Chondrocyte (in vitro differentiated cells): ENCODE results near the gene ATP13A3. TPM values are rescaled to one million over a fixed set of nuclear protein-coding genes. Genes with fewer than 3 reads are reported as not detected.

Experiments used
- DNase-seq: peaks from one replicate; pipeline ENCODE4 v3.0.0; 2021; ENCODE audit warnings: mixed read lengths, low spot score
- H3K27ac Mint-ChIP-seq: one replicate; pipeline ENCODE4 v1.8.0; 2021; ENCODE audit warnings: mild to moderate bottlenecking, moderate library complexity, mixed read lengths; ENCODE audit not compliant: unreplicated experiment
- H3K27me3 Mint-ChIP-seq: 2 replicates; pipeline ENCODE4 v1.8.0; 2021; ENCODE audit warnings: low read depth, mixed read lengths
- H3K36me3 Mint-ChIP-seq: 2 replicates; pipeline ENCODE4 v1.8.0; 2021; ENCODE audit warnings: low read depth, mixed read lengths
- H3K4me1 Mint-ChIP-seq: 2 replicates; pipeline ENCODE4 v1.8.0; 2021; ENCODE audit warnings: low read depth, mild to moderate bottlenecking, mixed read lengths
- H3K4me3 Mint-ChIP-seq: one replicate; pipeline ENCODE4 v1.8.0; 2021; ENCODE audit warnings: mild to moderate bottlenecking, moderate library complexity, mixed read lengths; ENCODE audit not compliant: unreplicated experiment
- H3K9me3 Mint-ChIP-seq: 2 replicates; pipeline ENCODE4 v1.8.0; 2021; ENCODE audit warnings: low read depth, mixed read lengths
- total RNA-seq: library from RNA; stranded (reverse); gene quantifications from 3 replicates; pipeline ENCODE4 v1.2.1, GENCODE V29; 2021
- TF ChIP-seq, protein P1 (sequence below): fragments of 200-600 bp; sonication (generic); IDR thresholded peaks from 2 replicates; pipeline ENCODE4 v1.5.0; 2021; ENCODE audit warnings: antibody characterized with exemption, mild to moderate bottlenecking, moderate library complexity

Gene ATP13A3
- total RNA-seq, 1 donor from 2014 or later = 87.7 TPM

DNA sequence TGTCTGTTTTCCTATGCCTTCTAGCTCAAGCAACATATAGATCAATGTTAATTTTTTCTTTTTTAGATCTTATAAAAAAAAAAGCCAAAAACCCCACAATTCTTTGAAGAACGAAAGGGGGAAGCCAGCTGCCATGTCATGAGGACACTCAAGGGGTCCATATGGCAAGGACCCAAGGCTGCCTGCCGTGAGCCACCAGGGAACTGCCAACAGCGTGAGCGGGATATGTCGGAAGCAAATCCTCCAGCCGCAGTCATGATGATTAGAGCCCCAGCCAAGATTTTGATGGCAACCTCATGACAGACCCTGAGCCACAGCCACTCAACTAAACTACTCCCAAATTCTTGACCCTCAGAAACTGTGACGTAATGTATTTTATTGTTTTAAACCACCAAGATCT lies 94.2 kb downstream of the ATP13A3 start:
- peaks cover 12% of the 10 kb centered on the region for H3K27me3 Mint-ChIP-seq
- peaks cover 3% of the 10 kb centered on the region for H3K4me1 Mint-ChIP-seq
- no peak for DNase-seq
- TF ChIP-seq, protein P1, sequence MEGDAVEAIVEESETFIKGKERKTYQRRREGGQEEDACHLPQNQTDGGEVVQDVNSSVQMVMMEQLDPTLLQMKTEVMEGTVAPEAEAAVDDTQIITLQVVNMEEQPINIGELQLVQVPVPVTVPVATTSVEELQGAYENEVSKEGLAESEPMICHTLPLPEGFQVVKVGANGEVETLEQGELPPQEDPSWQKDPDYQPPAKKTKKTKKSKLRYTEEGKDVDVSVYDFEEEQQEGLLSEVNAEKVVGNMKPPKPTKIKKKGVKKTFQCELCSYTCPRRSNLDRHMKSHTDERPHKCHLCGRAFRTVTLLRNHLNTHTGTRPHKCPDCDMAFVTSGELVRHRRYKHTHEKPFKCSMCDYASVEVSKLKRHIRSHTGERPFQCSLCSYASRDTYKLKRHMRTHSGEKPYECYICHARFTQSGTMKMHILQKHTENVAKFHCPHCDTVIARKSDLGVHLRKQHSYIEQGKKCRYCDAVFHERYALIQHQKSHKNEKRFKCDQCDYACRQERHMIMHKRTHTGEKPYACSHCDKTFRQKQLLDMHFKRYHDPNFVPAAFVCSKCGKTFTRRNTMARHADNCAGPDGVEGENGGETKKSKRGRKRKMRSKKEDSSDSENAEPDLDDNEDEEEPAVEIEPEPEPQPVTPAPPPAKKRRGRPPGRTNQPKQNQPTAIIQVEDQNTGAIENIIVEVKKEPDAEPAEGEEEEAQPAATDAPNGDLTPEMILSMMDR = no peak
- H3K27ac Mint-ChIP-seq = no peak overlapping the region
- peaks cover 10% of the 10 kb centered on the region for H3K36me3 Mint-ChIP-seq
- no peak overlapping the region for H3K4me3 Mint-ChIP-seq
- peaks cover 21% of the 10 kb centered on the region for H3K9me3 Mint-ChIP-seq

DNA sequence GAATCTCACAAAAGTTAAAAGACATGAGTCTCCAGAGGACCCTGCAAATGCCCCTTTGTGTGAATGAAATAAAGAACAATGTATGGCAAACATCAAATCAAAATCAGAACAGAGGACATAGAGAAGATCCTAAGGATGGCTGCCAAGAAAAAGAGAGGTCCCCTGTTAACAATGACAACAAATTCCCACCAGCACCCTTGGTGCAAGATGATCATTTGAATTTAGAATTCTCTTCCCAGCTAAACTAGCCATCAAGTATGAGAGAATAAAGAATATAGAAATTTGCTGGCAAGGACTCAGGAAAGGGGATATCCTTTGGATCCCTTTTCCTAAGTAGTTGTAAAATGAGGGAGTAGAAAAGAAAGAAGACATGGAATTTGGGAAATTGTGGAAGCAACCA lies 96.0 kb downstream of the ATP13A3 start:
- TF ChIP-seq, protein P1 = no peak
- Mint-ChIP-seq H3K27me3 (peaks cover 25% of the 10 kb centered on the region), H3K4me3 (no peak overlapping the region), H3K4me1 (no peaks in the 10 kb centered on the region), H3K36me3 (peaks cover 10% of the 10 kb centered on the region), H3K9me3 (peaks cover 21% of the 10 kb centered on the region), H3K27ac (no peak overlapping the region)
- no peak for DNase-seq

DNA sequence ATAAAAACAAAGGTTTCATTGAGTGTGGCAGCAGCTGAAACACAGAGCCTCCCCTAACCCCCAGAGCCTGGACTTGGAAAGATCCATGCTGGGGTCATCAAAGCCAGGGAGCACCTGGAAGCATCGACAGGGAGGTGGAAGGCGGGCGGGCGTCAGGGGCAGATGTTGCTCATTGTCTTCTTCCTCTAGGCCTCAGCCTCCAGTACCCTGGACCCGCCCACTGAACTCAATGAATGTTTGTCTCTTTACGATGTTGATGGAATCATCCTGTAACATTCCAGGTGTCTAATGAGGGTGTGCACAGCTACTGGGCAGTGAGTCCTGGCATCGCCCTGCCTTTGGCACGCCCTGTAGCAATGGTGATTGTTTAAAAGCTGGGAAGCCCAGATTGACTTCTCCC lies 97.5 kb downstream of the ATP13A3 start:
- peaks cover 28% of the 10 kb centered on the region for H3K27me3 Mint-ChIP-seq
- DNase-seq = no peak
- H3K4me1 Mint-ChIP-seq = no peaks in the 10 kb centered on the region
- TF ChIP-seq, protein P1 = no peak
- peaks cover 21% of the 10 kb centered on the region for H3K9me3 Mint-ChIP-seq
- H3K4me3 Mint-ChIP-seq = no peak overlapping the region
- H3K27ac Mint-ChIP-seq = no peak overlapping the region
- peaks cover 10% of the 10 kb centered on the region for H3K36me3 Mint-ChIP-seq

DNA sequence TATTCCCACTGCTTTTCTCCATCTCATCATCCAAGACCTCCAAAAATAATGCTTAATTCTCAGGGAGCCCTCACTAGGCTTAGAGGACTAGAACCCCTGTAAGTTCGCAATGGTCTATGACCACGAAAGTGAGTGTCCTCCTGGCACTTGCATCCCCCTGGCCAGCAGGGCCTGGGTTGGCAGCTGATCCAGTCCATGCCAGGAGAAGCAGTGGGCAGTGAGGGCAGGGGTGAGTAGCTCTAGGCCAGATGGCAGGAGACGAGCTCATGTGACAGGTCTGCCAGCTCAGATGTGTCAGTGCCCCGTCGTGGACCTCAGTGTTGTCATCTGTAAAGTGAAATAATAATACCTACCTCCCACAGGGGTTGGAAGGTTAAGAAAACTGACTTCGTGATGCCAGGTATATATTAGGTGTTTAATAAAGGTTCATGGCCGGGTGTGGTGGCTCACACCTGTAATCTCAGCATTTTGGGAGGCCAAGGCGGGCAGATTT lies 98.8 kb downstream of the ATP13A3 start:
- H3K9me3 Mint-ChIP-seq = peaks cover 21% of the 10 kb centered on the region
- H3K4me3 Mint-ChIP-seq = no peak overlapping the region
- H3K4me1 Mint-ChIP-seq = no peaks in the 10 kb centered on the region
- H3K36me3 Mint-ChIP-seq = peaks cover 10% of the 10 kb centered on the region
- no peak overlapping the region for H3K27ac Mint-ChIP-seq
- no peak for DNase-seq
- TF ChIP-seq, protein P1 = no peak
- peaks cover 37% of the 10 kb centered on the region for H3K27me3 Mint-ChIP-seq

DNA sequence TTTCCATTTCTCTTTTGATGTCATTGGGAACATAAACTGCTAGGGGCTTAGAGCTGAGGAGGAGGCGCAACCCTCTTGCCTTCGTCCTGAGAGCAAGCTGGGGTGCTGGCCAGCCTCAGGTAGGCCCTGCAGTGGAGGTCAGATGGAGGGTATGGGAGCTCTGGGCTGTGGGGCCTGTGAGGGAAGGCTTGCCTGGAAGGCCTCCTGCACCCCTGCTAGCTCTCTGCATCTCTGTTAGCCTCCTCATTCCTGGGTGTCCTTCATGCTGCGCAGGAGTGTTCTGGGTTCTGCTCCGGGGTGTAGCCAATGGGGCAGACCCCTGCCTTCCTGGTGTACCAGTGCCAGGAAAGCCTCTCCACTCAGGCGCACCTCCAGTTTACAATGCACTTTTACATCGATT lies 99.5 kb downstream of the ATP13A3 start:
- H3K4me1 Mint-ChIP-seq = no peaks in the 10 kb centered on the region
- TF ChIP-seq, protein P1 = no peak
- peaks cover 21% of the 10 kb centered on the region for H3K9me3 Mint-ChIP-seq
- peaks cover 41% of the 10 kb centered on the region for H3K27me3 Mint-ChIP-seq
- DNase-seq = no peak
- peaks cover 10% of the 10 kb centered on the region for H3K36me3 Mint-ChIP-seq
- H3K4me3 Mint-ChIP-seq = no peak overlapping the region
- no peak overlapping the region for H3K27ac Mint-ChIP-seq
